CD14-positive monocyte (primary cell): ENCODE results near the gene ATXN1. TPM values are rescaled to one million over a fixed set of nuclear protein-coding genes. Genes with fewer than 3 reads are reported as not detected.

Experiments used
- DNase-seq, 3 donors: peaks; one replicate each; pipeline ENCODE4 v3.0.0-alpha.2; 2011 to 2022
- H2AFZ ChIP-seq: 2 replicates; pipeline ENCODE4 v1.6.0; 2012; ENCODE audit warnings: mild to moderate bottlenecking, low read depth, low read length, inconsistent platforms; ENCODE audit not compliant: insufficient read depth, poor library complexity, severe bottlenecking
- H3K27ac ChIP-seq, 2 donors: 1 replicate in 1 of 2; 2 replicates in 1 of 2; pipeline ENCODE4 v1.5.1; 2012 to 2013; ENCODE audit warnings: low read length in 2 of 2, control low read depth in 1 of 2, inconsistent platforms in 1 of 2, low read depth in 1 of 2, mild to moderate bottlenecking in 1 of 2
- H3K27me3 ChIP-seq, 2 donors: one replicate each; pipeline versions ENCODE4 v1.6.0 to v1.6.1; 2011 to 2013; ENCODE audit warnings: low read length in 2 of 2; ENCODE audit not compliant: control insufficient read depth in 2 of 2, insufficient read depth in 2 of 2
- H3K36me3 ChIP-seq, 2 donors: replicated peaks in 1 of 2; 1 replicate in 1 of 2; 2 replicates in 1 of 2; pipeline versions ENCODE4 v1.5.1 to v1.6.1; 2012 to 2013; ENCODE audit warnings: low read length in 2 of 2, control low read depth in 1 of 2, inconsistent platforms in 1 of 2, mild to moderate bottlenecking in 1 of 2; ENCODE audit not compliant: insufficient read depth in 2 of 2, control insufficient read depth in 1 of 2
- H3K4me1 ChIP-seq, 2 donors: 1 replicate in 1 of 2; 2 replicates in 1 of 2; pipeline versions ENCODE4 v1.5.1 to v1.6.1; 2012 to 2013; ENCODE audit warnings: low read length in 2 of 2, control low read depth in 1 of 2, inconsistent platforms in 1 of 2, mild to moderate bottlenecking in 1 of 2, moderate library complexity in 1 of 2; ENCODE audit not compliant: insufficient read depth in 2 of 2, control insufficient read depth in 1 of 2
- H3K4me2 ChIP-seq: replicated peaks from 2 replicates; pipeline ENCODE3; 2012; ENCODE audit warnings: low read length, moderate library complexity, mild to moderate bottlenecking; ENCODE audit not compliant: poor library complexity, severe bottlenecking; ENCODE audit errors: extremely low read depth
- H3K4me3 ChIP-seq, 3 experiments: fragments of 200-600 bp in 1 of 3; sonication (generic) in 1 of 3; replicated peaks in 1 of 3; 1 replicate in 2 of 3; 2 replicates in 1 of 3; pipeline ENCODE4 v1.5.1; 2011 to 2013; ENCODE audit warnings: low read length in 3 of 3, mild to moderate bottlenecking in 3 of 3, control low read depth in 2 of 3, low read depth in 2 of 3, inconsistent platforms in 1 of 3, moderate library complexity in 1 of 3
- H3K79me2 ChIP-seq: 2 replicates; pipeline ENCODE4 v1.6.0; 2012; ENCODE audit warnings: mild to moderate bottlenecking, control low read depth, inconsistent platforms, low read length, moderate library complexity; ENCODE audit not compliant: insufficient read depth
- H3K9ac ChIP-seq: 2 replicates; pipeline ENCODE4 v1.6.0; 2017; ENCODE audit warnings: low read length, mild to moderate bottlenecking; ENCODE audit not compliant: insufficient read depth, poor library complexity, severe bottlenecking
- H3K9me3 ChIP-seq, 2 donors: replicated peaks in 1 of 2; 1 replicate in 1 of 2; 2 replicates in 1 of 2; pipeline versions ENCODE4 v1.5.1 to v1.6.1; 2012 to 2013; ENCODE audit warnings: low read length in 2 of 2, control low read depth in 1 of 2; ENCODE audit not compliant: control insufficient read depth in 1 of 2, insufficient read depth in 1 of 2
- H4K20me1 ChIP-seq: 2 replicates; pipeline ENCODE4 v1.6.0; 2012; ENCODE audit warnings: mild to moderate bottlenecking, low read length, control low read depth, moderate library complexity; ENCODE audit not compliant: insufficient read depth
- H3K27ac Mint-ChIP-seq, 7 donors: one replicate each; pipeline ENCODE4 v1.8.0; 2020; ENCODE audit warnings: mild to moderate bottlenecking in 7 of 7, mixed read lengths in 7 of 7, moderate library complexity in 6 of 7, inconsistent platforms in 2 of 7
- H3K27me3 Mint-ChIP-seq, 3 donors: one replicate each; pipeline ENCODE4 v1.8.0; 2021 to 2022; ENCODE audit warnings: low read depth in 3 of 3, mild to moderate bottlenecking in 3 of 3, mixed read lengths in 3 of 3, moderate library complexity in 3 of 3, inconsistent platforms in 1 of 3
- H3K36me3 Mint-ChIP-seq, 2 donors: one replicate each; pipeline ENCODE4 v1.8.0; 2020; ENCODE audit warnings: mixed read lengths in 2 of 2, inconsistent platforms in 1 of 2, mild to moderate bottlenecking in 1 of 2
- H3K4me1 Mint-ChIP-seq: one replicate; pipeline ENCODE4 v1.8.0; 2020; ENCODE audit warnings: mild to moderate bottlenecking, mixed read lengths
- H3K4me3 Mint-ChIP-seq, 2 donors: one replicate each; pipeline ENCODE4 v1.8.0; 2020; ENCODE audit warnings: mild to moderate bottlenecking in 2 of 2, mixed read lengths in 2 of 2, moderate library complexity in 1 of 2
- H3K9me3 Mint-ChIP-seq, 7 donors: one replicate each; pipeline ENCODE4 v1.8.0; 2020 to 2022; ENCODE audit warnings: mixed read lengths in 7 of 7, mild to moderate bottlenecking in 6 of 7, moderate library complexity in 6 of 7, inconsistent platforms in 2 of 7
- CTCF ChIP-seq: fragments of 200-600 bp; IDR thresholded peaks from one replicate; pipeline ENCODE4 v1.8.0; 2022; ENCODE audit warnings: antibody characterized with exemption, mild to moderate bottlenecking
- WGBS: methylation state at CpG from one replicate; pipeline ENCODE4 v1.1.5; 2013; ENCODE audit warnings: missing lambda C conversion rate; ENCODE audit not compliant: insufficient coverage; 5-methylcytosine and 5-hydroxymethylcytosine counted together
- intact Hi-C, 2 donors: fragments of 100-400 bp; cut with micrococcal nuclease; formaldehyde crosslinking; loops; one replicate each; pipeline versions ENCODE4 v1.15.0 to v1.15.1; 2023
- polyA plus RNA-seq, 3 donors: library from polyadenylated mRNA; depleted of rRNA in 1 of 3; unstranded in 2 of 3; stranded (reverse) in 1 of 3; fragments of 300-500 nt in 2 of 3; fragments of >200 nt in 1 of 3; fragmentation: Illumina TruSeq in 2 of 3; gene quantifications; 1 replicate in 2 of 3; 2 replicates in 1 of 3; pipeline ENCODE4 v1.2.3, GENCODE V29; 2012 to 2021

Gene ATXN1
- polyA plus RNA-seq, 3 donors, result 8.8 to 19.1 (median 10.9) TPM

GRCh38 chr6:16639684-16640480, 121.4 kb downstream of the ATXN1 start:
- Mint-ChIP-seq H3K4me1 (peaks cover 18% of the 10 kb centered on the region), H3K9me3 (peaks cover 0 to 9% (median 7%) of the 10 kb centered on the region in 7 donors), H3K36me3 (peaks cover 42 to 62% of the 10 kb centered on the region in 2 donors), H3K4me3 (no peak overlapping the region), H3K27me3 (peaks cover 0 to 5% (median 0%) of the 10 kb centered on the region in 3 donors), H3K27ac (no peak overlapping the region)
- WGBS, result 96% methylated on average over 5 of the region's 10 CpGs
- H3K9me3 ChIP-seq, result peaks cover 0 to 2% of the 10 kb centered on the region in 2 donors
- peaks cover 7 to 13% of the 10 kb centered on the region in 2 donors for H3K4me1 ChIP-seq
- no peak for TF ChIP-seq CTCF
- H3K27ac ChIP-seq, result no peak overlapping the region
- peaks cover 6 to 47% of the 10 kb centered on the region in 2 donors for H3K36me3 ChIP-seq
- H3K27me3 ChIP-seq, result no peaks in the 10 kb centered on the region
- intact Hi-C loops, result no loop called here
- no peak for DNase-seq
- H3K4me2 ChIP-seq, result no peak overlapping the region
- no peak overlapping the region for H3K9ac ChIP-seq
- peaks cover 15% of the 10 kb centered on the region for H4K20me1 ChIP-seq
- H3K4me3 ChIP-seq, result no peak overlapping the region
- no peak overlapping the region for H2AFZ ChIP-seq
- peaks cover 3% of the 10 kb centered on the region for H3K79me2 ChIP-seq

DNA sequence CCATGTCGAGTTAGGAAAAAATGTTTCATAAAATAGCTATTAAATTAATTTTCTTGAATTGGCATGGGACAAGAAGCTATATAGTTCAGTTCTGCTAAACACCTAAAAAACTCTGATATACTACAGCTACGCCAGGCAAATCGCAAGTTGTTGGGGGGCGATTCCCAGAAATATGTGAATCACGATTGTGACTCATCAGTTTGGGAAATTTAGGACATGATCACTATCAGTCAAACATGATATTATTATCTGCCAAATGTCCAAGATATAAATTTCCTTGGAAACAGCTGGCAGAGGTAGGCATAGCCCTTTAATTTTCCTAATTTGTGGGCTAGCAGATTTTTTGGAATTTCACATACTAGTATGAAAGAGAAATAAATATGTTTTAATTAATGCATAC, 123.6 kb downstream of the ATXN1 start:
- H3K9me3 Mint-ChIP-seq, result peaks cover 0 to 9% (median 7%) of the 10 kb centered on the region in 7 donors

More for the DNA sequence above, 123.6 kb downstream of the ATXN1 start:
- DNase-seq, result no peak
- Mint-ChIP-seq H3K27ac (no peak overlapping the region), H3K27me3 (peaks cover 0 to 5% (median 0%) of the 10 kb centered on the region in 3 donors), H3K4me1 (peaks cover 25% of the 10 kb centered on the region), H3K36me3 (peaks cover 34 to 49% of the 10 kb centered on the region in 2 donors), H3K4me3 (no peak overlapping the region)
- WGBS, result no CpG with 5 or more reads among the region's 5 CpGs
- no peak overlapping the region for H3K4me3 ChIP-seq
- peaks cover 7 to 13% of the 10 kb centered on the region in 2 donors for H3K4me1 ChIP-seq
- intact Hi-C loops, result no loop called here
- H4K20me1 ChIP-seq, result peaks cover 31% of the 10 kb centered on the region
- H3K79me2 ChIP-seq, result peaks cover 3% of the 10 kb centered on the region
- peaks cover 0 to 44% of the 10 kb centered on the region in 2 donors for H3K36me3 ChIP-seq
- TF ChIP-seq CTCF, result no peak
- H3K9me3 ChIP-seq, result peaks cover 0 to 2% of the 10 kb centered on the region in 2 donors
- no peak overlapping the region for H3K4me2 ChIP-seq
- H3K27ac ChIP-seq, result no peak overlapping the region
- no peaks in the 10 kb centered on the region for H3K27me3 ChIP-seq
- no peak overlapping the region for H3K9ac ChIP-seq
- H2AFZ ChIP-seq, result no peak overlapping the region
